Measurements from ENCODE around the gene FNDC1.

Gene FNDC1

GRCh38 chr6:159163901-159164370 lies 5.3 kb upstream of the FNDC1 start:
- DNase-seq: no peak

- DNase-seq: peak in 1 of 2 donors; percentile 19
Measured at GRCh38 chr6:159168536-159169192, 536 bp upstream of the FNDC1 start.

GRCh38 chr6:159169557-159170332 lies 545 bp downstream of the FNDC1 start:
- DNase-seq: peak; percentile 20 to 38

- DNase-seq: no peak
Measured at GRCh38 chr6:159170333-159170672, 1.1 kb downstream of the FNDC1 start.

GRCh38 chr6:159170999-159171712 lies 2.0 kb downstream of the FNDC1 start:
- no peak for DNase-seq

- DNase-seq: no peak
Measured at GRCh38 chr6:159172091-159172491, 2.9 kb downstream of the FNDC1 start.

- peak; percentile 75 to 79 for DNase-seq
Measured at GRCh38 chr6:159174263-159174969, 5.2 kb downstream of the FNDC1 start.

GRCh38 chr6:159176913-159177312 lies 7.7 kb downstream of the FNDC1 start:
- no peak for DNase-seq

GRCh38 chr6:159178847-159179246 lies 9.6 kb downstream of the FNDC1 start:
- DNase-seq: no peak

GRCh38 chr6:159180001-159180400 lies 10.8 kb downstream of the FNDC1 start:
- no peak for DNase-seq

- DNase-seq: no peak
Measured at GRCh38 chr6:159181914-159182313, 12.7 kb downstream of the FNDC1 start.

GRCh38 chr6:159184559-159184958 lies 15.4 kb downstream of the FNDC1 start:
- no peak for DNase-seq

- no peak for DNase-seq
Measured at GRCh38 chr6:159190460-159190859, 21.3 kb downstream of the FNDC1 start.

GRCh38 chr6:159193923-159194322 lies 24.7 kb downstream of the FNDC1 start:
- DNase-seq: no peak

GRCh38 chr6:159194421-159194820 lies 25.2 kb downstream of the FNDC1 start:
- DNase-seq: no peak

GRCh38 chr6:159196430-159196975 lies 27.3 kb downstream of the FNDC1 start:
- no peak for DNase-seq

GRCh38 chr6:159197251-159197650 lies 28.1 kb downstream of the FNDC1 start:
- no peak for DNase-seq

- no peak for DNase-seq
Measured at GRCh38 chr6:159201336-159201735, 32.1 kb downstream of the FNDC1 start.

GRCh38 chr6:159203304-159204005 lies 34.3 kb downstream of the FNDC1 start:
- DNase-seq: no peak

- DNase-seq: no peak
Measured at GRCh38 chr6:159204605-159205004, 35.4 kb downstream of the FNDC1 start.

GRCh38 chr6:159212028-159212427 lies 42.8 kb downstream of the FNDC1 start:
- no peak for DNase-seq

All from stimulated activated CD4-positive, alpha-beta T cell treated with anti-CD3 and anti-CD28 coated beads, Interleukin-2, amount 100 ng/mL, for 24 hours (primary cell).